Mesodermal cell (in vitro differentiated cells): Measurements from ENCODE around the gene PLIN4.
"Not testable (repeated sequence)": the region's sequence is repeated elsewhere in the genome, so short reads cannot be mapped to it uniquely, and the experiment has no call there.

Experiments
- H3K27ac ChIP-seq: 2 replicates; pipeline ENCODE4 v1.7.0; 2013; ENCODE audit warnings: mild to moderate bottlenecking, low read depth, low read length, moderate library complexity; ENCODE audit not compliant: severe bottlenecking
- H3K36me3 ChIP-seq: 2 replicates; pipeline ENCODE4 v1.7.1; 2013; ENCODE audit warnings: mild to moderate bottlenecking, low read length, moderate library complexity; ENCODE audit not compliant: control insufficient read depth, insufficient read depth
- H3K4me1 ChIP-seq: one replicate; pipeline ENCODE4 v1.7.1; 2013; ENCODE audit warnings: mild to moderate bottlenecking, low read length; ENCODE audit not compliant: insufficient read depth, control insufficient read depth, poor library complexity, severe bottlenecking
- H3K4me3 ChIP-seq: 2 replicates; pipeline ENCODE4 v1.7.0; 2013; ENCODE audit warnings: low read length, control low read depth, mild to moderate bottlenecking; ENCODE audit not compliant: insufficient read depth, poor library complexity, severe bottlenecking; ENCODE audit errors: extremely low read depth
- H3K9me3 ChIP-seq: 2 replicates; pipeline ENCODE4 v1.7.1; 2013; ENCODE audit warnings: mild to moderate bottlenecking, low read length, moderate library complexity; ENCODE audit not compliant: control insufficient read depth
- WGBS, 2 experiments: methylation state at CpG; one replicate each; pipeline ENCODE4 v1.1.5; 2013; ENCODE audit warnings: missing lambda C conversion rate in 2 of 2; ENCODE audit not compliant: insufficient coverage in 2 of 2; 5-methylcytosine and 5-hydroxymethylcytosine counted together

Gene PLIN4

GRCh38 chr19:4542896-4543841 lies 24.9 kb upstream of the PLIN4 start:
- Histone ChIP-seq H3K4me3 (no peak overlapping the region), H3K36me3 (no peaks in the 10 kb centered on the region), H3K27ac (no peak overlapping the region), H3K9me3 (peaks cover 5% of the 10 kb centered on the region), H3K4me1 (no peaks in the 10 kb centered on the region)
- WGBS, 2 experiments: 97% methylated on average over 41 to 59 of the region's 77 CpGs

- H3K36me3 ChIP-seq, H3K4me1 ChIP-seq, H3K27ac ChIP-seq, H3K9me3 ChIP-seq, H3K4me3 ChIP-seq: not testable (repeated sequence)
- 96 to 100% methylated on average over 9 to 12 of the region's 12 CpGs for WGBS, 2 experiments
Observed at GRCh38 chr19:4541806-4542145, 23.5 kb upstream of the PLIN4 start.

GRCh38 chr19:4541114-4541805 lies 23.0 kb upstream of the PLIN4 start:
- Histone ChIP-seq H3K4me1 (no peaks in the 10 kb centered on the region), H3K36me3 (no peaks in the 10 kb centered on the region), H3K27ac (no peak overlapping the region), H3K9me3 (peaks cover 5% of the 10 kb centered on the region), H3K4me3 (no peak overlapping the region)
- WGBS, 2 experiments: 91 to 93% methylated on average over 8 to 11 of the region's 12 CpGs

GRCh38 chr19:4539693-4540581 lies 21.7 kb upstream of the PLIN4 start, which contains the start of gene LRG1:
TSS of gene LRG1 (minus strand) at chr19:4540036. CDS start at chr19:4540013, 23 bp downstream.
- Histone ChIP-seq H3K4me3 (no peak within 1 kb of the TSS), H3K36me3 (no peaks in the 10 kb centered on the region), H3K9me3 (peaks cover 5% of the 10 kb centered on the region), H3K27ac (no peak within 1 kb of the TSS), H3K4me1 (no peaks in the 10 kb centered on the region)
- WGBS, 2 experiments: 84 to 88% methylated on average over 9 to 10 of the region's 14 CpGs

- Histone ChIP-seq H3K27ac (no peak overlapping the region), H3K4me1 (no peaks in the 10 kb centered on the region), H3K4me3 (no peak overlapping the region), H3K9me3 (peaks cover 5% of the 10 kb centered on the region), H3K36me3 (no peaks in the 10 kb centered on the region)
- 85 to 88% methylated on average over 2 to 3 of the region's 3 CpGs for WGBS, 2 experiments
Observed at GRCh38 chr19:4539169-4539692, 20.9 kb upstream of the PLIN4 start.

GRCh38 chr19:4538601-4538954 lies 20.3 kb upstream of the PLIN4 start:
- H3K4me3 ChIP-seq: no peak overlapping the region
- H3K27ac ChIP-seq: no peak overlapping the region
- no peaks in the 10 kb centered on the region for H3K36me3 ChIP-seq
- 99% methylated on average over 11 to 13 of the region's 13 CpGs for WGBS, 2 experiments
- peaks cover 5% of the 10 kb centered on the region for H3K9me3 ChIP-seq
- no peaks in the 10 kb centered on the region for H3K4me1 ChIP-seq

- H3K36me3 ChIP-seq: no peaks in the 10 kb centered on the region
- no peaks in the 10 kb centered on the region for H3K4me1 ChIP-seq
- WGBS, 2 experiments: 83 to 88% methylated on average over 25 to 27 of the region's 27 CpGs
- peaks cover 5% of the 10 kb centered on the region for H3K9me3 ChIP-seq
- H3K27ac ChIP-seq: no peak overlapping the region
- H3K4me3 ChIP-seq: no peak overlapping the region
Observed at GRCh38 chr19:4537953-4538600, 19.8 kb upstream of the PLIN4 start.

GRCh38 chr19:4536798-4537197 lies 18.5 kb upstream of the PLIN4 start:
- H3K36me3 ChIP-seq: no peaks in the 10 kb centered on the region
- no peaks in the 10 kb centered on the region for H3K4me1 ChIP-seq
- H3K9me3 ChIP-seq: peaks cover 5% of the 10 kb centered on the region
- WGBS, 2 experiments: 89 to 93% methylated on average over 3 to 4 of the region's 5 CpGs
- H3K4me3 ChIP-seq: no peak overlapping the region
- H3K27ac ChIP-seq: no peak overlapping the region

GRCh38 chr19:4534836-4535658 lies 16.8 kb upstream of the PLIN4 start, which contains the start of gene PLIN5:
TSS of gene PLIN5 (minus strand) at chr19:4535224. CDS start at chr19:4534074, 1,150 bp downstream.
- WGBS, 2 experiments: 5 to 14% methylated on average over 40 to 44 of the region's 49 CpGs
- no peaks in the 10 kb centered on the region for H3K4me1 ChIP-seq
- H3K9me3 ChIP-seq: no peaks in the 10 kb centered on the region
- H3K36me3 ChIP-seq: no peaks in the 10 kb centered on the region
- H3K4me3 ChIP-seq: peak within 1 kb of the TSS; percentile 11
- H3K27ac ChIP-seq: no peak within 1 kb of the TSS
